Measurements from ENCODE around the gene SUSD1. TPM values are rescaled to one million over a fixed set of nuclear protein-coding genes. Genes with fewer than 3 reads are reported as not detected.
"Not testable (repeated sequence)": the region's sequence is repeated elsewhere in the genome, so short reads cannot be mapped to it uniquely, and the experiment has no call there.

SUSD1 gene
- total RNA-seq, 2 donors from 2014 or later = 13.1 to 24.0 TPM

DNA sequence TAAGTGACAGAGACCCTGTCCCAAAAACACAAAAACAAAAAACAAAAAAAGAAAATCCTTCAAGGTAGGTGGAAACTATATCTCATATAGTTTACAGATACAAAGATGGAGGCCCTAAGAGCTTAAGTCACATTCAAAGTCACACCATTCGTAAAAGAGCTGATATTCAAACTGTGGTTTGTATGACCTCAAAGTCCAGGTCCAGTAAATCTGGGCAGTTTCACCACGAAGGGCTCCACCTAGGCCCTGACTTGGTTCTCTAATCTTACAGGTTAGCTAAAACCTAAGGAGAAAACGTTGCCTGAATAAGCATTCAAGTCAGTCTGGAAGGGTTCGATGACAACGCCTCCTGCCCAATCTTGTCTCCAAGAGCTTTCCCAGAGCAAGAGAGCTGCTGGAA lies 44.1 kb downstream of the SUSD1 start:
- TF ChIP-seq, protein P1, sequence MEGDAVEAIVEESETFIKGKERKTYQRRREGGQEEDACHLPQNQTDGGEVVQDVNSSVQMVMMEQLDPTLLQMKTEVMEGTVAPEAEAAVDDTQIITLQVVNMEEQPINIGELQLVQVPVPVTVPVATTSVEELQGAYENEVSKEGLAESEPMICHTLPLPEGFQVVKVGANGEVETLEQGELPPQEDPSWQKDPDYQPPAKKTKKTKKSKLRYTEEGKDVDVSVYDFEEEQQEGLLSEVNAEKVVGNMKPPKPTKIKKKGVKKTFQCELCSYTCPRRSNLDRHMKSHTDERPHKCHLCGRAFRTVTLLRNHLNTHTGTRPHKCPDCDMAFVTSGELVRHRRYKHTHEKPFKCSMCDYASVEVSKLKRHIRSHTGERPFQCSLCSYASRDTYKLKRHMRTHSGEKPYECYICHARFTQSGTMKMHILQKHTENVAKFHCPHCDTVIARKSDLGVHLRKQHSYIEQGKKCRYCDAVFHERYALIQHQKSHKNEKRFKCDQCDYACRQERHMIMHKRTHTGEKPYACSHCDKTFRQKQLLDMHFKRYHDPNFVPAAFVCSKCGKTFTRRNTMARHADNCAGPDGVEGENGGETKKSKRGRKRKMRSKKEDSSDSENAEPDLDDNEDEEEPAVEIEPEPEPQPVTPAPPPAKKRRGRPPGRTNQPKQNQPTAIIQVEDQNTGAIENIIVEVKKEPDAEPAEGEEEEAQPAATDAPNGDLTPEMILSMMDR (IDR thresholded peaks at IDR 0.05) = no peak
- Histone ChIP-seq H3K27ac (no peak overlapping the region), H3K9me3 (no peaks in the 10 kb centered on the region), H3K4me3 (no peak overlapping the region), H3K27me3 (replicated peaks; ENCODE audit: insufficient read depth) (no peaks in the 10 kb centered on the region), H3K4me1 (ENCODE audit: control insufficient read depth in 1 of 2, low read depth in 2 of 2) (no peaks in the 10 kb centered on the region), H3K36me3 (peaks cover 5% of the 10 kb centered on the region)
- ATAC-seq (ENCODE audit: insufficient number of reproducible peaks, low FRiP score, low read depth) (no peak), DNase-seq (ENCODE audit: low spot score) (no peak)

DNA sequence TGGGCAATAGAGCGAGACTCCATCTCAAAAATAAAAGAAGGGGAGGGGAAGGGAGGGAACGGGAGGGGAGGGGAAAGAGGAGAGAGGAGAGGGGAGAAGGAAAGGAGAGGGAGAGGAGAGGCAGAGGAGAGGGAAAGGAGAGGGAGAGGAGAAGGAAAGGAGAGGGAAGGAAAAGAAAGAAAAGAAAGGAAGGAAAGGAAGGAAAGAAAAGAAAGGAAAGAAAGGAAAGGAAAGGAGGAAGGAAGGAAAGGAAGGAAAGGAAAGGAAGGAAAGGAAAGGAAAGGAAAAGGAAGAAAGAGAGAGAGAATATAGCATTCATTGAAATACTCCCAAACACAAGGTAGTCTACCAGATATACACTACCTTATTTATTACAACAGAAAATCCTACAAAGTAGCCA lies 44.8 kb downstream of the SUSD1 start:
- no peaks in the 10 kb centered on the region for H3K9me3 ChIP-seq
- H3K36me3 ChIP-seq = peaks cover 5% of the 10 kb centered on the region
- TF ChIP-seq, protein P1 (IDR thresholded peaks at IDR 0.05) = no peak
- no peak overlapping the region for H3K4me3 ChIP-seq
- no peaks in the 10 kb centered on the region for H3K27me3 ChIP-seq (replicated peaks; ENCODE audit: insufficient read depth)
- no peak overlapping the region for H3K27ac ChIP-seq
- no peak for ATAC-seq (ENCODE audit: insufficient number of reproducible peaks, low FRiP score, low read depth)
- H3K4me1 ChIP-seq (ENCODE audit: control insufficient read depth in 1 of 2, low read depth in 2 of 2) = no peaks in the 10 kb centered on the region
- DNase-seq (ENCODE audit: low spot score) = no peak

DNA sequence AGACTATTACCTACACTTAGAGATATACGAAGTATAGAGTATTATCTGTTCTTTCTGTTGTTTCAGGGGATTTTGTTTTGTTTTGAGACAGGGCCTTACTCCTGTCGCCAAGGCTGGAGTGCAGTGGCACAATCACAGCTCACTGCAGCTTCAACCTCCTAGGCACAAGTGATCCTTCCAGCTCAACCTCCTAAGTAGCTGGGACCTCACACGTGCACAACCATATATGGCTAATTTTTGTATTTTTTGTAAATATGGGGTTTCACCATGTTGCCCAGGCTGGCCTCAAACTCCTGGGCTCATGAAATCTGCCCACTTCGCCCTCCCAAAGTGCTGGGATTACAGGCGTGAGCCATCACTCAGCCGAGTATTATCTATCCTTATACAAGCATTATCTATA lies 45.9 kb downstream of the SUSD1 start:
- H3K4me3 ChIP-seq = no peak overlapping the region
- ATAC-seq (ENCODE audit: insufficient number of reproducible peaks, low FRiP score, low read depth) (no peak), DNase-seq (ENCODE audit: low spot score) (no peak)
- TF ChIP-seq, protein P1 (IDR thresholded peaks at IDR 0.05) = no peak
- H3K27me3 ChIP-seq (replicated peaks; ENCODE audit: insufficient read depth) = no peaks in the 10 kb centered on the region
- peaks cover 4% of the 10 kb centered on the region for H3K36me3 ChIP-seq
- no peaks in the 10 kb centered on the region for H3K4me1 ChIP-seq (ENCODE audit: control insufficient read depth in 1 of 2, low read depth in 2 of 2)
- H3K27ac ChIP-seq = no peak overlapping the region
- H3K9me3 ChIP-seq = no peaks in the 10 kb centered on the region

DNA sequence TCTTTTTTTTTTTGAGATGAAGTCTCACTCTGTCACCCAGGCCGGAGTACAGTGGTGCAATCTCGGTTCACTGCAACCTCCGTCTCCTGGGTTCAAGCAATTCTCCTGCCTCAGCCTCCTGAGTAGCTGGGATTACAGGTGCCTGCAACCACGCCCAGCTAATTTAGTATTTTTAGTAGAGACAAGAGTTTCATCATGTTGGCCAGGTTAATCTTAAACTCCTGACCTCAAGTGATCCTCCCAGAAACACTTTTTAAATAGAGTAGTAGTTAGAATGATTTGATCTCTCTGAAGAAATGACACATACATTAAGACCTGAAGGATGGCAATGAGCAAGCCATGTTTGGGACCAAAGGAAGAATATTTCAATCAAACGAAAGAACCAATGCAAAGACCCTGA lies 46.7 kb downstream of the SUSD1 start:
- H3K36me3 ChIP-seq; DNase-seq (ENCODE audit: low spot score); H3K4me1 ChIP-seq (ENCODE audit: control insufficient read depth in 1 of 2, low read depth in 2 of 2); ATAC-seq (ENCODE audit: insufficient number of reproducible peaks, low FRiP score, low read depth); H3K27ac ChIP-seq; H3K9me3 ChIP-seq; H3K27me3 ChIP-seq (replicated peaks; ENCODE audit: insufficient read depth); H3K4me3 ChIP-seq: not testable (repeated sequence)

DNA sequence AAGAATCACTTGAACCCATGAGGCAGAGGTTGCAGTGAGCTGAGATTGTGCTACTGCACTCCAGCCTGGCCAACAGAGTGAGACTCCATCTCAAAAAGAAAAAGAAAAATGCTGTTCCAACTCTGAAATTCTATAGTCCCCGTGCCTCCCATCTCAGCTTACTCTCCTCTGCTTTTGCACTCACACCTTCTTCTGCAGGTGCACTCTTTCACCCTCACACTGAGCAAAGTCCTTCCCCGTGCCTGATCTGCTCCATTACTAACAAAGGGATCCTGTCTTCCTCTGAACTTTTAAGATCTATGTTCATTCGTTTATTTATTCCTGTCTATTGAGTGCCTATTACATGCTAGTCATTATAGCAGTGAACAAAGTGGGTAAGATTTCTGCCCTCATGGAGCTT lies 47.8 kb downstream of the SUSD1 start:
- no peaks in the 10 kb centered on the region for H3K4me1 ChIP-seq (ENCODE audit: control insufficient read depth in 1 of 2, low read depth in 2 of 2)
- no peak overlapping the region for H3K27ac ChIP-seq
- TF ChIP-seq, protein P1 (IDR thresholded peaks at IDR 0.05) = no peak
- H3K4me3 ChIP-seq = no peak overlapping the region
- H3K36me3 ChIP-seq = peaks cover 9% of the 10 kb centered on the region
- ATAC-seq (ENCODE audit: insufficient number of reproducible peaks, low FRiP score, low read depth) = no peak
- H3K27me3 ChIP-seq (replicated peaks; ENCODE audit: insufficient read depth) = no peaks in the 10 kb centered on the region
- no peak for DNase-seq (ENCODE audit: low spot score)
- H3K9me3 ChIP-seq = no peaks in the 10 kb centered on the region

DNA sequence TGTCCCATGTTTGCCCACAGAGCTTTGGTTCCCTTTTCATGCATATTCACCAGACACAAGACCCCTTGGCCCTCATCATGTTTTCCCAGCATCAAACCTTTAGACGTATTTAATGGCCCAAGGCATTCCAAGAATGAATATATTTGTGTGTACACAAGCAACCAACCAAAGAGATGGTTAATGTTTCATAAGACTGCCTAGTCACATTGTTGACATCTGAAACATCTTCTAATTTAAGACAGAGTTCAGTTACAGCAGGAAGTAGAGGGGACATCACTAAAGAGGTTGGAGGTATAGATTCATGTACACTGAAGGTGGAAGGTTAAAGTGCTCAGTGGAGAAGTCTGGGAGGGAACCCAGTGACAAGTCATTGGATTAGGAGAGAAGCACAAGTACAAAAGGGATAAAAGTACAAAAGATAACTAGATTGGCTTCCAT lies 49.1 kb downstream of the SUSD1 start:
- ATAC-seq (ENCODE audit: insufficient number of reproducible peaks, low FRiP score, low read depth) (no peak), DNase-seq (ENCODE audit: low spot score) (no peak)
- Histone ChIP-seq H3K27ac (no peak overlapping the region), H3K36me3 (peaks cover 13% of the 10 kb centered on the region), H3K9me3 (no peaks in the 10 kb centered on the region), H3K4me1 (ENCODE audit: control insufficient read depth in 1 of 2, low read depth in 2 of 2) (no peaks in the 10 kb centered on the region), H3K4me3 (no peak overlapping the region), H3K27me3 (replicated peaks; ENCODE audit: insufficient read depth) (no peaks in the 10 kb centered on the region)
- TF ChIP-seq, protein P1 (IDR thresholded peaks at IDR 0.05) = no peak
